HuH-7.5 (cell line): Measurements from ENCODE around the gene PTPRN2.
"Not testable (repeated sequence)": the region's sequence is repeated elsewhere in the genome, so short reads cannot be mapped to it uniquely, and the experiment has no call there.

Source experiments
- DNase-seq: peaks from one replicate; pipeline ENCODE4 v3.0.0; 2011; ENCODE audit warnings: low spot score

Gene PTPRN2

DNA sequence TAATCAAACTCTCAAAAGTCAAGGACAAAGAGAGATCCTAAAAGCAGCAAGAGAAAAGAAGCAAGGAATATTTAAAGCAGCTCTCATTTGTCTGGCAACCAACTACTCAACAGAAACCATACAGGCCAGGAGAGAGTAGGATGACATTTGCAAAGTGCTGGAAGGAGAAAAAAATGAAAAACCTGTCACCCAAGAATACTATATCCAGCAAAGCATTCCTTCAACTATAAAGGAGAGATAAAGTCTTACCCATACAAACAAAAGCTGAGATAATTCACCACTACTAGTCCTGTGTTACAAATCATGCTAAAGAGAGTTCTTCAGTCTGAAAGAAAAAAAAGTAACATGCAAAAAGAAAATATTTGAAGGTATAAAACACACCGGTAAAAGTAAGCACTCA is 357.7 kb downstream of the PTPRN2 start:
- DNase-seq: no peak

DNA sequence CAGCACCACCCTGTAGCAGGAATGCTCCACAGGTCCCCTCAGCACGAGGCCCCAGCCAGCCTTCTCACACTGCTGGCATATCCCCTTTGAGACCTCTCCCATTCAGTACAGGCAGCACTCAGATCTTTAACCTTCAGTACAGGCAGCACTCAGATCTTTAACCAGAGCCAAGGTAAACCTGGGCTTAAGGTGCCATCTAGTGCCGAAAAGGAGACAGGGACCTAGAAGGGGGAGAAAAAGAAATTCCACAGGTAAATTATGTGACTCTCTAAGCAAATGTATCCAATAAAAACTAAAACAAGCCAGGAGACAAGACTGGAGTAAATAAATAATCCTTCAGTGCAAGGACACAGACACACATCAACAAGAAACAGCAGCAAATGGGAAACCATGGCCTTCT is 358.6 kb downstream of the PTPRN2 start:
- DNase-seq: no peak

DNA sequence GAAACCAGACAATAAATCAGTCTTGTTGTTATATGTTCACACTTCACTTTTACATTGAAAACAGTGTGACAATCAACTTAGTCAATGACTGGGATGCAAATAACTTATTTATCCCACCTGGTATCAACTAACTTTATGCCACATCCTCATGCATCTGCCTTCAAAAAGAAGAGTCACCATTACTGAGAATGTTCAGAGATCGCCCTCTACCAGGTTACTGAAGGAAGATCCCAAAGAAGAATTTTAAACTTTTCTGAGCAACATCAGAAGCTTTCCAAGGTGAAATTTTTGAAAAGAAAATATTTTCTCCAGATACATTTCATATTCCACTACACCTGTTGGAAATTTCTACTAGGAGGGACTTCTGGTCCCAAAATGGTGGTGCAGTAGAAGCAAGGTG is 359.5 kb downstream of the PTPRN2 start:
- DNase-seq: no peak

DNA sequence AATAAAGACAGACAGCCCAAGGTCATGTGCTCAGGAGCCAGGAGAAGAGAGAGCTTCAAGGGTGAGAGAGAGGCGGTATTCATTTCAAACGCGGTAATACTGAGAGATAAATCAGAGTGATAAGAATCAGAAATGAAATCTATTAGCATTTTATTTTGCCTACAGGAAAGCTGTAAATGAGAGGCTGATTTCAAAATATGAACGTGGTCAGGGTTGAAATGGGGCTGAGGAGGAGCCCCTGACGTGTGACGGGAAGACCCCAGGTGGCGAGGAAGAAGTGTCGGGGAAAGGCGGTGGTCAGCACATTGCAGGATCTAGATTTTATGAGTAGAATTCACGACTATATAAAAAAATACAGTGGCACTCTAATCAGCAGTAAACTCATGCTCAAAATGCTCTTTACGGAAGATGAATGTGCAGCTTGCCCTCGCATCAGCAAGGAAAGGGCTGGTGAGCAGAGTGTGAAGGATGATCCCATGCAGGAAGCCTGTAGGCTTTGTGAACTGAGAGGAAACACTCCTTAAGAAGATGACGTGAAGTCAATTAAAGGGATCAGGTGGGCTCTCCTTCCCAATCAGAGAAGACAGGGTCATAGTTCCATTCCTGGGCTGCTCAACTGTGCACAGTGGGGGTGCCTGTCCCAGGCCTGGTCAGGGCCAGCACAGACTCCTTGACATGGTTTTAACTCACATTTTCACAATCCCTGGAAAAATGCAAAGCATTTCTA is 360.2 kb downstream of the PTPRN2 start:
- no peak for DNase-seq

DNA sequence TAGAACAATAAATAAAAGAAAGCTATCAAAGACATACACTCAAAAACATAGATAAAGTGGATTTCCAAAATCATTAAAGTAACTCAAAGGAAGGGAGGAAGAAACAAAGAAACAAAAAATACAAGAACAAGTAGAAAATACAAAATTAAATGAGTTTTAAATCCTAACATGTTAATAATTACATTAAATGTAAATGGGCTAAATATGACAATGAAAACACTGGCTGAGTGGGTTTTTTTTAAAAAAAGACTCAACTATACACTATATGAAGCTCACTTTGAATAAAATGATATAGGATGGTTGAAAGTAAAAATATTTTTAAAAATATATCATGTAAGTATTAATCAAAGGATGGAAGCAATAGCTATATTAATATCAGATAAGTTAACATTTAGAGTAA is 371.4 kb downstream of the PTPRN2 start:
- DNase-seq: no peak

DNA sequence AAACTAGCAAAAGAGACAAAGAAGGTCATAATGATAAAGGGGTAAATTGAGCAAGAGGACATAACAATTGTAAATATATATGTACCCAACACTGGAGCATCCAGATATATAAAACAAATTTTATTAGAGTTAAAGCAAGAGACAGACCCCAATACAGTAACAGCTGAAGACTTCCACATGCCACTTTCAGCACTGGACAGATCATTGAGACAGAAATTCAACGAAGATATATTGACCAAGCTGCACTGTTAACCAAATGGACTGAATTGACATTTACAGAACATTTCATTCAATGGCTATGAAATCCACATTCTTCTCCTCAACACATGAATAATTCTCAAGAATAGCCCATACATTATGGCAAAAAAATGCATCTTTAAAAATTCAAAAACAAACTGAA is 378.2 kb downstream of the PTPRN2 start:
- DNase-seq: no peak

DNA sequence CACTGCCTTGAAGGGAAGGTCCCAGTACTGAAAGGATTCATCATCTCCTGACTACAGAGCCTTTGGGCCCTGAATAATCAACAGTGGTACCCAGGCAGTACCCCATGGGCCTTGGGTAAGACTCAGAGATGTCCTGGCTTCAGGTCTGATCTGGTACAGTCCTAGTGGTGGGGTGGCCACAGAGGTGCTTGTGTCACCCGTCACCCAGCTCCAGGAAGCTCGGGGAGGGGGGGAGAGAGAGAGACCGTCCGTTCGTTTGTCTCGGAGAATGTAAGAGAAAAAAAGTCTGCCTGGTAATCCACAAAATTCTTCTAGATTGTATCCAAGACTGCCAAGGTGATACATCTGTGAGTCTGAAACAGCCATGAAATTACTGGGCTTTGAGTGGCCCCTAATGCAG is 381.3 kb downstream of the PTPRN2 start:
- DNase-seq: no peak

DNA sequence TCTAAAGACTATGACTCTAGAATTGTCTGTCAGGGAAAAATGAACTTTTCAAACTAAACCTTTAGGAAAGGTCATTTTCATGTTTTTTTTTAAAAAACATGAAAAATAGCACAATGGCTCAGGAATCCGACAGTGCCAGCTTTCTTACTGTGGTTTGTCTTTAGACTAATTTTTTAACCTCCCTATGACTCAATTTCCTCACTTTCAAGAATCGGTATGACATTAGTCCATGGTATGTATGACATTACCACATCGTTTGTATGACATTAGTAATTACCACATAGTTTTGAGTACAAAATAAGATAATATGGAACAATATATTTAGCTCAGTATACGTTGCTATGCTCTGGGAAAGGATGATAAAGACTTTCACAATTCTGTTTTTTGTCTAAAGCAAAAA is 383.2 kb downstream of the PTPRN2 start:
- DNase-seq: no peak

DNA sequence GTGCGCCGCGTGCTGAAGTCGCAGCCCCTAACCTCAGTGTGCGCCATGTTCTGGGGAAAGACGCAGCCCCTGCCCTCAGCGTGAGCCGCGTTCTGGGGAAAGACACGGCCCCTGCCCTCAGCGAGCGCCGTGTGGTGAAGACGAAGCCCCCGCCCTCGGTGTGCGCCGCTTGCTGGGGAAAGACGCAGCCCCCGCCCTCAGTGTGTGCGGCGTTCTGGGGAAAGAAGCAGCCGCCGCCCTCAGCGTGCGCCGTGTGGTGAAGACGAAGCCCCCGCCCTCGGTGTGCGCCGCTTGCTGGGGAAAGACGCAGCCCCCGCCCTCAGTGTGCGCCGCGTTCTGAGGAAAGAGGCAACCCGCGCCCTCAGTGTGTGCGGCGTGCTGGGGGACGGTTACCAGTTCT is 383.7 kb downstream of the PTPRN2 start:
- not testable (repeated sequence) for DNase-seq

DNA sequence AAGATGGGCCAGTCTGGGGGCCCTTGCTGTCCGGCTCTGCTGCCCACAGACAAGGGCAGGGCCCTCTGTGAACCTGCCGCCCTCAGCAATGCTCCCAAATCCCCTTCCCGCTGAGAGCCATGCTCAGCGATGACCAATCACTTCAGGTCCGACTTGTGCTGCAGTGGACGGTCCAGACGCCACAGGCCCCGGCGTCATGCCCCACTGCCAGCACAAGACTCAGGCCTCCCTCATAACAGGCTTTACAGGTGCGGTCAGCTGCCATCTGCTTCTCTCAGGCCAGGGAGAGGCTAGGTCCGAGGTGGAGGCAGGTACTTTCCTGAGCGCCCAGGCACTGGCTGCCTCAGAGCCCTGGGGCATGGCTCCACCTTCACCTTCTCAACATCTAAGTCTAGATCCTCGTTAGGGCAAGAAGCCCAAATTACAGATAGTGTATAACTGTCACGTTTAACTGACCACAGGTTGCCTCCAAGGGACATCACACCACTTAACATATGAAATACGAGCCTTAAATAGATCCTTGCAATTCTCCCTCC is 393.2 kb downstream of the PTPRN2 start:
- DNase-seq: no peak

DNA sequence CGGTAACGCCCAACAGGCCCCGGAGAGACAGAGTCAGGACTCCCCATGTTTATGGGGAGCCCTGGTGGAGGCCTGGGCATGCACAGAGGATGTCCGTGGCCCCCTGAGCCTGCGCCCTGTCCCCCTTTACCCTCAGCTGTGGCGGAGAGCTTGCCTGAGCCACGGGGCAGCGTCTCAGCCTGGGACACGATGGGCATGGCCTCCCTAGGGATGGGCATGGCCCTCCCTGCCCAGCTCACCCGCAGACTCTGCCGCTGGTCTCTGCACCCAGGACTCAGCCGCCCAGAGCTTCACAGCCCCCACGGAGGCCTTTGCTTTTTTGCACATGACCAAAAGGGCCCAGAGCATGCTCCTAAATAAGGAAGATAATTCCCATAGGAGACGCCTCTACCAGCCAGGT is 394.2 kb downstream of the PTPRN2 start:
- no peak for DNase-seq

DNA sequence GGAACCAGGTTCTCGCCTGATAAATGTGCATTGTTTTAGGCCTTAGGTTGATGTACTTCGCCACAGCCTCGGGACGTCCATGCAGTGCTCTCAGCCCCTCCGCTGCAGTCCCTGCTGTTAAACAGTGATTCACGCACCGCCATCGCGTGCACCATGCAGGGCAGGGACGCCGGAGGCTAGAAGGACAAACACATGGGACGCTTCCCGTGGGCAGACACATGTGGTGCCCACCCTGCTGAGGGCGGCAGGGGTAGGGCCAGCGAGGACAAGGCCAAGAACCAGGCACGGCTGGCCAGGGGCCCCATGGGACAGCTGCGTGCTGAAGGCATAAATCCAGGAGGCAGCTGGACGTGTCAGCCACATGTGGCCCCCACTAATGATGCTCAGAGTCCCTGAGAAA is 394.7 kb downstream of the PTPRN2 start:
- no peak for DNase-seq

DNA sequence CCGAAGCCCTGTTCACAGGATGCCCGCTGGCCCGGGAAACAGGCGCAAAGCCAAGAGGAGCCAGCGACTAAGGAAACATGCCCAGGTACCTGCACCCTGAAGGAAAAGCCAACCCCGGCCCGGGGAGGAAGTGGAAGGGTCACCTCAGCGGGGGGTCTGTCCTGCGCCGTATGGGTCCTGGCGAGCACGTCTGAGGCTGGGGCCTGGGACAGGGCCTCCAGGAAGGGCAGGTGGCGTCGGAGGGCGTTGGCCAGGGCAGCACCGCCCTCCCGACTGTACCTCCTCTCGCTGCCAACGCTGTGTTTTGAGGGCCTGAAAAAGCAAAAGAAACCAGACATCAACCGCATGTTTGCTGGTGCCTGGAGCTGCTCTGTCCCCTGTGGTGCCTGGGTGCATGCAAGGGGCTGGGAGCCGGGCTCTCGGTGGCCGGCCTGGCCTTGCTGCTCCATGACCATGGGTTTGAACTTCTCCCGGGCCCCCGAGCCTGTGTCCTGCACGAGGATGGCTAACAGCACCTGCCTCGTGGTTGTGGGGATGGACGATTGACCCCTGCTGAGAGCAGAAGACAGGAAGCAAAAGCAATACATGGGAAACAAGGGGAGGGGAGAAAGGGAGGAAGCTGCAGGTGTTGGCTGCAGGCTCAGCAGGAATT is 395.3 kb downstream of the PTPRN2 start:
- DNase-seq: no peak

DNA sequence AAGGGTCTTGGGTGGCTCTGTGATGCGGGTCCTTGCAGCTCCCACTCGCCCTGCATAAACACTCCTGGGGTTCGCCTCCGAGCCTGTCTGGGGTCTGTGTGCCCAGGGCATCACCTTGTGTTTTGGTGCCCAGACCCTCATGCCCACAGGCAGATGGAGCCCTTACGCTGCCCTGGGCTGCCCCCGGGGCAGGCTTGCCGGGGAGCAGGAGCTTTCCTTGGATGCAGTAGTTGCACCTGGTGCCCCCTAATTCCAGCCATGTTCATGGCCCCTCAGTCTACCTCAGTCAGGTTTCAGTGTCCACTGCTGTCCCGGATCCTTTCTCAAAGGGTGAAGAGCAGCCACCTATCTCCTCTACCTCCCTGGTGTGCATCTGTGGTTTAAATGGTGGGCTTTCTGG is 396.0 kb downstream of the PTPRN2 start:
- DNase-seq: no peak

DNA sequence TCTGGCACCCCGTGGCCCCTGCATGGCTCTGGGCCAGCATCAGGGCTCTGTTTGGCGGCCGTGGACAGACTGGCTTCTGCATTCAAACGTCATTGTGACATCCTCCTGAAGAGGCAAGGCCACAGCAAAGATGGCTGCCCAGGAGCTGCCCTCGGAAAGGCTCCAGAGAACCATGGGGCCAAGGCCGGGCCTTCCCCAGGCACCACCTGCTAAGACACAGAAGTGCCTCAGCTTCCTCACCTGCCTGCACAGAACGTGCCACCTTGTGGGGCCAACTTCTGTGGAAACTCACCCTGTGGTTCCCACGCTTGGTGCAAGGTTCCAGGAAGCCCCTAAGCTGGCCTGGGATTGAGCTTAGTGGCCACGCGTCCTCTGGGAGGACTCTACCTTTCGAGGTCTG is 396.9 kb downstream of the PTPRN2 start:
- DNase-seq: no peak

DNA sequence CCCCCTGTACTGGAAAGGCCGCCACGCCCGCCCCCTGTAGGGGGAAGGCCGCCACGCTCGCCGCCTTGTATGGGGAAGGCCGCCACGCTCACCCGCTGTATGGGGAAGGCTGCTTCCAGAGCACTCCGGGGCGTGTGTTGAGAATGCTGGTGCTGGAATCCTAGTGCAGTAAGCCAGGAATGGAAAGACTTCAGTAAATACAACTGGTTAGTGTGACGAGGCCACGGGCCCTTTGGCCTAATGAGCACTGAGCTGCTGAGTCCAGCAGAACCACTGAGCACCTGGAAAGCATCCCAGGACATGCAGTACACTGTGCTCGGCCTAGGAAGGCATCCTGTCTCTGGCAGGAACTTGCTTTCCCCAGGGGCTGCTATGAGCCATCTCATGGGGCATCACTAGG is 398.9 kb downstream of the PTPRN2 start:
- no peak for DNase-seq

DNA sequence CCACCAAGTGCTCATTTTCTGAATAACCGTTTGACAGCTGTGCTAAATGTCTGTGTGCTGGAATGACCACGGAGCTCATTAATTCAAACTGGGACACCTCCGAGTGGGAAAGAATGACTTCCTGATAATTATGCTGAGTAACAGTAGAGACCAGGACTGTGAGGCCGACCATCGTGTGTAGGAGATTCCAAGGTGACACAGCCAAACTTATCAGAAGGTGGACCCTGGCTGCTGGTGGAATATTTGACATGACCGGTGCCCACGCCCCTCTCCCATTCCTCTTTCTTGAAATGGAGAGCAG is 400.0 kb downstream of the PTPRN2 start:
- DNase-seq: no peak

DNA sequence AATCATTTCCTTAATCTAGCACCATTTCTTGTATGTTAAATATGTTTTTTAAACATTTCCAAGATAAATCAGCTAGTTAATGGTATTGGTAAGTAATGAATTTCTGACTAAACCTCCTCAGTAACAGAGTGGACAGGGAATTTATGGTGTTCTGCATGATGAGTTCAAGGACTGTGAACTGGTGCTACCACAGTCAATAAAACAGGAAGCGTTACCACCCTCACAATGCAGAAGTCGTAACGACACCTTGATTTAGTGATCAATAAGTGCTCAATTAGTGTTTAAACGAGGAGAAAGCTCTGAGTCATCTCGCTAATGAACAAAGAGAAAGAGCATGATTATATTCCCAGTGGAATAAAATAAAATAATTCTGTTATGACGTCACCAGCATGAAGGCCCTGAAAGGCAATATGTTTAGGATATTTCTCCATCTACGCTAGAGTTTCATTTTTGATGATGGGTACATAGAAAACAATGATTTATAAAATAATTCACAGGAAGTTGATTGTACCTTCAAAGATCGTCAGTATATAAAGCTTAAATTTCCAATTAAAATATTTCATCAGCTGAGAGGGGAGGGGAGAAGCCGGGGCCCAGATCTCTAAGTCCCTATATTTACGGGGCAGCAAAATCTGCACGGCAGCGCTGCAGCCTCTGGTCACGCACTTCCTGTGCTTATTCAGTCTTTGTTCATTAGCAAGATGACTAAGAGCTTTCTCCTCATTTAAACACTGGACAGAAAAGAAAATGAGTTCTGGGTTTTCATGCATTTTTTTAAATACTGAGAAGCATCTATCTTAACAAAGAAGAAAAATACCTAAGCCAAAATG is 400.5 kb downstream of the PTPRN2 start:
- no peak for DNase-seq

DNA sequence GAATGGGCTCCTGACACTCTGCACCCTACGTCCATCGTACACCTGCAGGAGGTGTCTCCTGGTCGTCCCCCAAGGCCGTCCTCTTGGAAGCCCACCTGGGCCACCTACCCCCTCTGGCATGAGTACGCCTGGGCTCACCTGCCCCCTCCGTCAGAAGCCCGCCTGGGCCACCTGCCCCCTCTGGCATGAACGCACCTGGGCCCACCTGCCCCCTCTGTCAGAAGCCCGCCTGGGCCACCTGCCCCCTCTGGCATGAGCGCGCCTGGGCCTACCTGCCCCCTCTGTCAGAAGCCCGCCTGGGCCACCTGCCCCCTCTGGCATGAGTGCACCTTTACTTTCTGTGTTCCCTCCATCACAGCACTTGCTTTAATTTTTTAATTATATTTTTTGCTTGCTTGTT is 401.2 kb downstream of the PTPRN2 start:
- DNase-seq: no peak

DNA sequence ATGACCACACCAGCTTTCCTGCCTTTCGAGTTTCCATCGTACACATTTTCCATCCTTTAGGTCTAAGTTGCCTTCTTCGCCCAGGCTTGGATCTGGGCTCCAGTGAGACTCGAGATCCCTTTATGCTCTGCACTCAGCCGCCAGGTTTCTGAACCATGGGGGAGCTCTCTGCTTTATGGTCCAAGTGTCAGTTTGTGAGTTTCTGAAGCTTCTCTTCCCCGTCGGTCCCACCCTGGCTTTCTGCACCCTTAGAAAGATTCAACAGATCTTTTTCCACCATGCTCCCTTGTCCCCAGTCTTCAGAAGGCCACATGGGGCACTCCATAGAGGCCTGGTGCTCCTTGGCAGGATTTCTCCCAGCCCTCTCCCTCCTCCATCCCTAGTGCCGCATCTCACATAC is 402.0 kb downstream of the PTPRN2 start:
- no peak for DNase-seq

DNA sequence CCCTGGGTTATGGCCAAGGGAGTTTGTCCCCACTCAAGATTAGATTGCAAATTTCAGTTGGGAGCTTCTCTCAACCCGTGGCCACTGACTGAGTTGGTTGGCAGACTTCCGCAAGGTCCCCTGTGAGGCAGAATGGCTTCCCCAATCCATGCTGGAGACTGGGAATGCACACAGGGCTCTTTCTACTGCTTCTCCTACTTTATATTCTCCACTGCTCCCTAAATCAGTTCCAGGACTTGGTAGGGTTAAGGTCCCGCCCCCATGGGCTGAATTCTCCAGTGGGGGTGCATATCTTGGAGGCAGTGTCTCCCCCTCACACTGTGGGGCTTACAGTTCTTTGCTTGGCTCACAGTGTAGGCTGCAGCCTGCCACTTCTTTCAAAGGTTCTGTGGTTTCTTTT is 404.2 kb downstream of the PTPRN2 start:
- no peak for DNase-seq

DNA sequence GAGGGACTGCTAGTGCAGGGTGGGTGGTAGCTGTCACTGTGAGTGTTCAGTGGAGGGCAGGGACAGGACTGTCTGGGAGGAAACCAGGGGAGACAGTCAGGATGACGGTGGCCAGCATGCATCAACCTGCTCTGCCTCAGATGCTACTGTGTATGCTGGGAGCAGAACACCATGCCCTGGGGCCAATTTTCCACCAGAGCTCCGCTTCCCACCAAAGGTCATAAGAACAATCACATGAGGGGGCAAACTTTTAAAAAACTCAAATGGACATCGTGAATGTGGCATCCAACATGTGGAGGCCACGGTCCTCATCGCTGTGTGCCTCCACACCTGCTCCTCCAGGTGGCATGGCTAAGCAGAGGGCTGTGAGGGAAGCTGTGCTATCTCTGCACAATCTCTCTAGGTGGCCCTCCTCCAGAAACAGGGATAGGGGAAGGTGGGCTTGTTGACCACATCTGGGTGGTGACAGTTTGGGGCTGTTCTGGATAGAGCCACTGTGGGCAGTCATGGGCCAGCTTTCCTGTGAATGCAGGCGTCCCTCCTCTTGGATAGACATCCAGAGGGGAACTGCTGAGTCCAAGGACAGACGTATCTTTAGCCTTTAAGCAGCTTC is 411.0 kb downstream of the PTPRN2 start:
- no peak for DNase-seq

DNA sequence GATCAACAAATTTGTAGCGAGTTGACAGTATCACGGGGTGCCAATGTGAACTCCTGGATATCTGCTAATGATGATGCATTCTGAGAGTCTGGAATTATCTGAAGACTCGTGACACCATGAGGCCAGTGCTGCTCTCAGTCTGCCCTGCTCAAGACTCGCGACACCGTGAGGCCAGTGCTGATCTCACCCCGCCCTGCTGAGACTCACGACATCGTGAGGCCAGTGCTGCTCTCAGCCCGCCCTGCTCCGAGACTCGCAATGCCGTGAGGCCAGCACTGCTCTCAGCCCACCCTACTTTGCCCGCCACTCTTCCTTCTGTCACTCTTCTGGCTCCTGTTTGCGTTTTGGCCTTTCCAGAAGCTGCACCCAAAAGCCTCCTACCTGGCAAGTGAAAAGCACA is 411.8 kb downstream of the PTPRN2 start:
- no peak for DNase-seq
